ENCODE data around the gene CFAP251.
"Not testable (repeated sequence)": the region's sequence is repeated elsewhere in the genome, so short reads cannot be mapped to it uniquely, and the experiment has no call there.

Gene CFAP251

GRCh38 chr12:121911824-121912585 is 6.4 kb upstream of the CFAP251 start:
- Histone ChIP-seq H3K9ac (ENCODE audit: low read length) (no peak overlapping the region), H3K4me1 (ENCODE audit: control insufficient read depth, insufficient read depth, low read length) (no peaks in the 10 kb centered on the region), H3K27me3 (ENCODE audit: control insufficient read depth, insufficient read depth, low read length) (no peaks in the 10 kb centered on the region), H3K9me3 (ENCODE audit: control insufficient read depth, low read length) (no peaks in the 10 kb centered on the region), H3K36me3 (ENCODE audit: control insufficient read depth, insufficient read depth, low read length) (peaks cover 4% of the 10 kb centered on the region), H3K4me3 (ENCODE audit: low read length) (no peak overlapping the region)

GRCh38 chr12:121915841-121916321 is 2.5 kb upstream of the CFAP251 start:
- H3K4me1 ChIP-seq (ENCODE audit: control insufficient read depth, insufficient read depth, low read length) = peaks cover 7% of the 10 kb centered on the region
- H3K36me3 ChIP-seq (ENCODE audit: control insufficient read depth, insufficient read depth, low read length) = peaks cover 4% of the 10 kb centered on the region
- no peaks in the 10 kb centered on the region for H3K27me3 ChIP-seq (ENCODE audit: control insufficient read depth, insufficient read depth, low read length)
- H3K9me3 ChIP-seq (ENCODE audit: control insufficient read depth, low read length) = no peaks in the 10 kb centered on the region
- H3K4me3 ChIP-seq (ENCODE audit: low read length) = no peak overlapping the region
- no peak overlapping the region for H3K9ac ChIP-seq (ENCODE audit: low read length)

GRCh38 chr12:121916719-121917118 is 1.7 kb upstream of the CFAP251 start:
- peaks cover 7% of the 10 kb centered on the region for H3K4me1 ChIP-seq (ENCODE audit: control insufficient read depth, insufficient read depth, low read length)
- no peak overlapping the region for H3K4me3 ChIP-seq (ENCODE audit: low read length)
- no peak overlapping the region for H3K9ac ChIP-seq (ENCODE audit: low read length)
- H3K9me3 ChIP-seq (ENCODE audit: control insufficient read depth, low read length) = no peaks in the 10 kb centered on the region
- peaks cover 4% of the 10 kb centered on the region for H3K36me3 ChIP-seq (ENCODE audit: control insufficient read depth, insufficient read depth, low read length)
- no peaks in the 10 kb centered on the region for H3K27me3 ChIP-seq (ENCODE audit: control insufficient read depth, insufficient read depth, low read length)

GRCh38 chr12:121918679-121919038 is 267 bp downstream of the CFAP251 start:
- Histone ChIP-seq H3K4me3 (ENCODE audit: low read length) (peak overlapping the region; percentile 20), H3K9ac (ENCODE audit: low read length) (peak overlapping the region; percentile 71), H3K27me3 (ENCODE audit: control insufficient read depth, insufficient read depth, low read length) (no peaks in the 10 kb centered on the region), H3K9me3 (ENCODE audit: control insufficient read depth, low read length) (no peaks in the 10 kb centered on the region), H3K36me3 (ENCODE audit: control insufficient read depth, insufficient read depth, low read length) (peaks cover 4% of the 10 kb centered on the region), H3K4me1 (ENCODE audit: control insufficient read depth, insufficient read depth, low read length) (peaks cover 7% of the 10 kb centered on the region)

- peaks cover 7% of the 10 kb centered on the region for H3K4me1 ChIP-seq (ENCODE audit: control insufficient read depth, insufficient read depth, low read length)
- no peaks in the 10 kb centered on the region for H3K36me3 ChIP-seq (ENCODE audit: control insufficient read depth, insufficient read depth, low read length)
- H3K27me3 ChIP-seq (ENCODE audit: control insufficient read depth, insufficient read depth, low read length) = no peaks in the 10 kb centered on the region
- H3K9ac ChIP-seq (ENCODE audit: low read length) = no peak overlapping the region
- no peaks in the 10 kb centered on the region for H3K9me3 ChIP-seq (ENCODE audit: control insufficient read depth, low read length)
- H3K4me3 ChIP-seq (ENCODE audit: low read length) = no peak overlapping the region
Measured at GRCh38 chr12:121921066-121921465, 2.7 kb downstream of the CFAP251 start.

- Histone ChIP-seq H3K27me3 (ENCODE audit: control insufficient read depth, insufficient read depth, low read length) (no peaks in the 10 kb centered on the region), H3K4me3 (ENCODE audit: low read length) (no peak overlapping the region), H3K9me3 (ENCODE audit: control insufficient read depth, low read length) (no peaks in the 10 kb centered on the region), H3K9ac (ENCODE audit: low read length) (no peak overlapping the region), H3K4me1 (ENCODE audit: control insufficient read depth, insufficient read depth, low read length) (no peaks in the 10 kb centered on the region), H3K36me3 (ENCODE audit: control insufficient read depth, insufficient read depth, low read length) (no peaks in the 10 kb centered on the region)
Measured at GRCh38 chr12:121925358-121925695, 6.9 kb downstream of the CFAP251 start.

- H3K9me3 ChIP-seq (ENCODE audit: control insufficient read depth, low read length) = no peaks in the 10 kb centered on the region
- no peak overlapping the region for H3K9ac ChIP-seq (ENCODE audit: low read length)
- no peaks in the 10 kb centered on the region for H3K4me1 ChIP-seq (ENCODE audit: control insufficient read depth, insufficient read depth, low read length)
- H3K27me3 ChIP-seq (ENCODE audit: control insufficient read depth, insufficient read depth, low read length) = no peaks in the 10 kb centered on the region
- no peak overlapping the region for H3K4me3 ChIP-seq (ENCODE audit: low read length)
- no peaks in the 10 kb centered on the region for H3K36me3 ChIP-seq (ENCODE audit: control insufficient read depth, insufficient read depth, low read length)
Measured at GRCh38 chr12:121926874-121927706, 8.7 kb downstream of the CFAP251 start.

- Histone ChIP-seq H3K27me3 (ENCODE audit: control insufficient read depth, insufficient read depth, low read length) (no peaks in the 10 kb centered on the region), H3K4me1 (ENCODE audit: control insufficient read depth, insufficient read depth, low read length) (no peaks in the 10 kb centered on the region), H3K9ac (ENCODE audit: low read length) (no peak overlapping the region), H3K36me3 (ENCODE audit: control insufficient read depth, insufficient read depth, low read length) (no peaks in the 10 kb centered on the region), H3K9me3 (ENCODE audit: control insufficient read depth, low read length) (no peaks in the 10 kb centered on the region), H3K4me3 (ENCODE audit: low read length) (no peak overlapping the region)
Measured at GRCh38 chr12:121927813-121928212, 9.4 kb downstream of the CFAP251 start.

GRCh38 chr12:121929545-121929944 is 11.2 kb downstream of the CFAP251 start:
- H3K9me3 ChIP-seq (ENCODE audit: control insufficient read depth, low read length); H3K9ac ChIP-seq (ENCODE audit: low read length); H3K27me3 ChIP-seq (ENCODE audit: control insufficient read depth, insufficient read depth, low read length); H3K4me3 ChIP-seq (ENCODE audit: low read length); H3K4me1 ChIP-seq (ENCODE audit: control insufficient read depth, insufficient read depth, low read length); H3K36me3 ChIP-seq (ENCODE audit: control insufficient read depth, insufficient read depth, low read length): not testable (repeated sequence)

- Histone ChIP-seq H3K4me1 (ENCODE audit: control insufficient read depth, insufficient read depth, low read length) (no peaks in the 10 kb centered on the region), H3K36me3 (ENCODE audit: control insufficient read depth, insufficient read depth, low read length) (no peaks in the 10 kb centered on the region), H3K9me3 (ENCODE audit: control insufficient read depth, low read length) (no peaks in the 10 kb centered on the region), H3K27me3 (ENCODE audit: control insufficient read depth, insufficient read depth, low read length) (no peaks in the 10 kb centered on the region), H3K4me3 (ENCODE audit: low read length) (no peak overlapping the region), H3K9ac (ENCODE audit: low read length) (no peak overlapping the region)
Measured at GRCh38 chr12:121930862-121931261, 12.5 kb downstream of the CFAP251 start.

- Histone ChIP-seq H3K9me3 (ENCODE audit: control insufficient read depth, low read length) (no peaks in the 10 kb centered on the region), H3K4me1 (ENCODE audit: control insufficient read depth, insufficient read depth, low read length) (no peaks in the 10 kb centered on the region), H3K9ac (ENCODE audit: low read length) (no peak overlapping the region), H3K36me3 (ENCODE audit: control insufficient read depth, insufficient read depth, low read length) (no peaks in the 10 kb centered on the region), H3K27me3 (ENCODE audit: control insufficient read depth, insufficient read depth, low read length) (no peaks in the 10 kb centered on the region), H3K4me3 (ENCODE audit: low read length) (no peak overlapping the region)
Measured at GRCh38 chr12:121932176-121932536, 13.8 kb downstream of the CFAP251 start.

GRCh38 chr12:121932914-121933521 is 14.6 kb downstream of the CFAP251 start:
- no peaks in the 10 kb centered on the region for H3K4me1 ChIP-seq (ENCODE audit: control insufficient read depth, insufficient read depth, low read length)
- no peak overlapping the region for H3K4me3 ChIP-seq (ENCODE audit: low read length)
- H3K9me3 ChIP-seq (ENCODE audit: control insufficient read depth, low read length) = no peaks in the 10 kb centered on the region
- no peaks in the 10 kb centered on the region for H3K27me3 ChIP-seq (ENCODE audit: control insufficient read depth, insufficient read depth, low read length)
- H3K9ac ChIP-seq (ENCODE audit: low read length) = no peak overlapping the region
- H3K36me3 ChIP-seq (ENCODE audit: control insufficient read depth, insufficient read depth, low read length) = no peaks in the 10 kb centered on the region
